Stimulated activated CD4-positive, alpha-beta T cell treated with anti-CD3 and anti-CD28 coated beads, Interleukin-1b, Interleukin-23, amount 100 ng/mL, for 24 hours (primary cell): ENCODE results near the gene CEP192.
"Not testable (repeated sequence)": the region's sequence is repeated elsewhere in the genome, so short reads cannot be mapped to it uniquely, and the experiment has no call there.

Experiments used
- DNase-seq, 4 experiments: peaks; one replicate each; pipeline ENCODE4 v3.0.0-alpha.2; 2020; ENCODE audit warnings: low read depth in 4 of 4, low spot score in 1 of 4

Gene CEP192

DNA sequence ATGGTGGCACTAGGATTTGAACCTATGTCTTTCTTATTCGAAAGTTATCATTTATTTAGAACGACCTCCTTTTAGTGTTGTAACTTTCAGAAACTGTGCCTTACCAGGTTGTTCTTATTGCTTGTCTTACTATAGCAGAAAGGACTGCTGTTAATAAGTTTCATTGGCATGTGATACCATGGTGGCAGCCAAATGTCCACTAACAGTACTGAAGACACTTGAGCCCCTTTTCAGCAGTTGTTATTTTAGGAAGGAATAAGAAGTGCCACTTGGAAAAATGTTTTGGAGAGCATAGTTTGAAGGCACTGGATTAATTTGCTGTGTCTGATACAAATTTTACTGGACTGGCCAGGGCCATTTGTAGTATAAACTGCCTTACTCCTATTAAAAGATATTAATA is 37.7 kb downstream of the CEP192 start:
- DNase-seq, result no peak

DNA sequence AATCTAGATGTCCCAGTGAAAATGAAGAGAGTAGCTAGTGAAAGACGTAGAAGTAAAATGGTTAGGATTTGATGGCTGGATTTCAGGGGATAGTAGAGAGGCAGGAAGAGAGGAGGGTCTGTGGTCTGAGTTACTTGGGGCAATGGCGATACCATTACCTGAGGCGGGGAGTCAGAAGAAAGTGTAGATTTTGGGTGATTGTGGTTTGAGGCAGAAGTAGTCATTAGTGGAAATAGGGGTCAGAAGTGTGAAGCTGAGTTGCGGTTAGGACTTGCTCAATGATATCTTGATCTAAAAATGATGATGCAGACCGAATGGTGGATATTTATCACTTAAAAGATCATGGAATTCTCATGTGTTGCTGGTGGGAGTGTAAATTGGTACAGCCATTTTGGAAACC is 41.0 kb downstream of the CEP192 start:
- DNase-seq, result no peak

DNA sequence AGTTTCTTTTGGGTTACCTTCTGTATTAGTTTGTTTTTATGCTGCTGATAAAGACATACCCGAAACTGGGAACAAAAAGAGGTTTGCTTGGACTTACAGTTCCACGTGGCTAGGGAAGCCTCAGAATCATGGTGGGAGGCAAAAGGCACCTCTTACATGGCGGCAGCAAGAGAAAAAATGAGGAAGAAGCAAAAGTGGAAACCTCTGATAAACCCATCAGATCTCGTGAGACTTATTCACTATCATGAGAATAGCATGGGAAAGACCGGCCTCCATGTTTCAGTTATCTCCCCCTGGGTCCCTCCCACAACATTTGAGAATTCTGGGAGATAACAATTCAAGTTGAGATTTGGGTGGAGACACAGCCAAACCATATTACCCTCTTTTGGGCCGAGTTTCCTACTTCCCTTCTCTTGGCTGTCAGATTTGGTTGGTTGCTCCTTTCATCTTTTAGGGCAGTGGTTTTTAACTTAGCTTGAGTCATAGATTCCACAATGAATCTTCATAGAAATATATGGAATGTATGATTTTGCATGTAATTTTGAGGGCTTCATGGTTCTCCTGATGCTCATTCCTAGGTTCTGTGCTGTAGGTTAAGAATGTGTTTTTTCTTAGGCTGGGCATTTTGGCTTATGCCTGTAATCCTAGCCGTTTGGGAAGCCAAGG is 44.2 kb downstream of the CEP192 start:
- no peak for DNase-seq

DNA sequence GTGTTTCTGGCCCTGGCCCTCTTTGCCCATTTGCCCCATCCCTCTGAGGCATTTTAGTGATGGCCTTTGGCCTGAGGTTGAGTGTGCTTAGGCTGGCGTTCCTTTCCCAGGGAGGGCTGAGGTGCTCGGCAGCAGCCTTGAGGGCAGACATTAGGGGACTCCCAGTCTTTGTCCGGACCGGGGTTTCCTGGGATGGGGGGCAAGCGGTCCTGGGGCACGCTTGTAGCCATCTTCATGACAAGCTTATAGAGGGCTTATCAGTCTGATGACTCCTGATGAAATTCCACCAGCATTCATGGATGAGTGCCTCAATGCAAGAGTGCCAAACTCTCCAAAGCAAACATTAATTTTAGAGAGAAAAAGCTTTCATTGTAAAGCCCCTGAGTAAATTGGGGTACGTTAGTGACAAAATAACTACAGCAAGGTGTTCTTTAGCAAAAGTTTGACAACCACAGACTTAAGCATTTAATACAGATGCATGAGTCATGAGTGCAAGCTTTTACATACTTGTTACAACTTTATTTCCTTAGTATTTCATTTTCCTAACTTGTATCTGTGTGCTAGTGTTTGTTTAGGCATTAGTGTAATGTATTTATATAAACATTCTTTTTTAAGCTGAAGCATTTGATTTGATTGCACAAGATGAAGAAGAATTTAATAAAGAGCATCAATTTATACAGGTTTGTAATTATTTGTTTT is 45.6 kb downstream of the CEP192 start:
- no peak for DNase-seq

DNA sequence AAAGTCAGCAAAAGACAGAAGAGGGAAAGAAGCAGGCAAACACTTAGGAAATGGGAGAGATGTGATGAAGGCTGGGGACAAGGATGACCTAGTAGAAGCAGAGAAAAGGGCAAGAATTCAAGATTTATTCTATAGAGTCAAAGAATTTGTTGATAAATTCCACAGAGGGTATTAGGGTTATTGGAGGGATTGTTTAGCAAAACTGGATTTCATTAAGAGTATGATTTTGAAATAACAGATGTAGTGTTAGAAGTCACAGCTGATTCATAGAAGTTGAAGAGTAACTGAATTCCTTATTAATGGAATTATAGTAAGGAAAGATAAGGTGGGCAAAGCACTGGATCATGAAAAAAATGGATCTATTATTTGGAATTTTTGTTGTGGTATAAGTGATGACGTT is 48.6 kb downstream of the CEP192 start:
- DNase-seq, result no peak

DNA sequence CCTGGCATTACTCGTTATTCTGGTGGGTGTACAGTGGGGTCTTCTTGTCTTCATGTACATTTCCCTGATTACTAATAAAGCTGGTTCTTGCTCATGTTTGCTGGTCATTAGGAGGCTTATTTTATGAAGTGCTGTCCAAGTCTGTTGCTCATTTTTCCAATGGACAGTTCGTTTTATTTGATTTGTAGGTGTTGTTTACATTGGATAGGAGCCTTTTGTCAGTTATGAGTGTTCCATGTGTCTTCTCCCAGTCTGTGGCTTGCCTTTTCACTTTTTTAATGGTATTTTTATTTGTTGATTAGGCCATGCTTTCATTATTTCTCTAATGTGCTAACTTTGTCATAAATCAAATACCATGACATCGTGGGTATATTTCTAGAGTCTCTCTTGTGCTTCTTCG is 51.9 kb downstream of the CEP192 start:
- no peak for DNase-seq

DNA sequence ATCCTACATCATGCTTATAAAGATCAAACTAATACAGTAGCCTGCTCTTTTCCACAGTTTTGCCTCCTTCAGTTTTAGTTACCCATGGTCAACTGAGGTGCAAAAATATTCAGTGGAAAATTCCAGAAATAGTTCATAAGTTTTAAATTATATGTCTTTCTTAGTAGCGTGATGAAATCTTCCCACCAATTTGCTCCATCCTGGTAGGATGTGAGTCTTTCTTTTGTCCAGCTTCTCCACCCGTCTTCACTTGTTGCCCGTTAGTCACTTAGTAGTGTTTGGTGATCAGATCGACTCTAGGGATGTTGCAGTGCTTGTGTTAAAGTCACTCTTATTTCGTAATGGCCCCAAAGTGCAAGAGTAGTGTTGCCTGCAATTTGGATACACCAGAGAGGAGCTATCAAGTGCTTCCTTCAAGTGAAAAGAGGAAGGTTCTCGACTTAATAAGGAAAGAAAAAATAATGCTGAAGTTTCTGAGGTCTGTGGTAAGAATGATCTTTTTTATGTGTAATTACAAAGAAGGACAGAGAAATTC is 57.0 kb downstream of the CEP192 start:
- DNase-seq, result no peak

DNA sequence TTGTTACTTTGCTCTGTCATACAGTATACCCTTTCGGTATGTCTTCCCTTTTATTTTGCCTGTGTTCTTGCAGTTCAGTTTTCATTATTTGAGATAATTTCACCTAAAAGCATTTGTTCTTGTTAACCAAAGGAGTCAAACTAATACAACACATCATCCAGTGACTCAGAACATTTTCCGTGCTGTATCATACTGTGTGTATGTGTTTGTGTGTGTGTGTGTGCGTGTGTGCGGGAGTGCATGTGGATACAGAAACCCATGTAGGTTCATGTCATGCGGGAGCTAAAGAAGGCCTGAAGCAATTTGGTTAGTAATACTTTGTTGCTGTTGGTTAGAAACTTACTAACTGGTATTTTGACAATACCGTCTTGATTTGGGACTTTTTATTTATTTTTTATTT is 60.0 kb downstream of the CEP192 start:
- DNase-seq, result peak in 1 of 4 experiments; percentile 11

DNA sequence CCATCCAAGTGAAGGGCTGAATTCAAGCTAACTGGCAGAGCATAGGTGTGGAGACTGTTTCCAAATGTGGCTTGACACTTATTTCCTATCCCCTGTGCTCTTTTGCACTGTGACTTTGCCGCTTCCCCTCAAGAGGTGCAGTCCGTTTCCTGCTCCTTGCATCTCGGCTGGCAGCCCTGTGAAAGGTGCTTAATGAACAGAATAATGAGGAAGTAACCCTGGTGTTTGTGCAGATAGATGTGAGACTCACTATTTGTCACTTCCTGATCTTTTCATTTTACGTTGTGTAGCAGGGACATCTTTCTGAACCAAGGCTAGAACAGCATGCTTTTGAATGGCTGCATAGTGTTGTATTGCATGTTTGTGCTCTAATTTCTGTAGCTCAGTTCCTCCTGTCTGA is 60.8 kb downstream of the CEP192 start:
- DNase-seq, result no peak

DNA sequence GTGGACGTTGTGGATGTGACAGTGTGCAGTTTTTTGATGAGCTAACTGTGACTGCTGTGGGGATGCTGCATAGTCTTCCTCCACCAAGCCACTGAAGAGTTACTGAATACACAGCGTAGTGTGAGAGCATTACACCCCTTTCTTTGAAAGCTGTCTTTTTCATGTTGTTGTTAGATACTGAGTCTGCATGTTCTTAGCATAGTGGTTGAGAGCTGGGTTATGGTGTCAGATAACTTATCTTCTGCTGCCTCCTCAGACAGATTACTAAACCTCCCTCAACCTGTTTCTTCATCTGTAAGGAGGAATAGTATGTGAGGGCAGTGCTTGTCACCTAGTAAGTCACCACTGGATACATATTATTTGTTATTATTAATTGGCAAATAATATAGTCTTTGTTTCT is 63.2 kb downstream of the CEP192 start:
- DNase-seq, result no peak

DNA sequence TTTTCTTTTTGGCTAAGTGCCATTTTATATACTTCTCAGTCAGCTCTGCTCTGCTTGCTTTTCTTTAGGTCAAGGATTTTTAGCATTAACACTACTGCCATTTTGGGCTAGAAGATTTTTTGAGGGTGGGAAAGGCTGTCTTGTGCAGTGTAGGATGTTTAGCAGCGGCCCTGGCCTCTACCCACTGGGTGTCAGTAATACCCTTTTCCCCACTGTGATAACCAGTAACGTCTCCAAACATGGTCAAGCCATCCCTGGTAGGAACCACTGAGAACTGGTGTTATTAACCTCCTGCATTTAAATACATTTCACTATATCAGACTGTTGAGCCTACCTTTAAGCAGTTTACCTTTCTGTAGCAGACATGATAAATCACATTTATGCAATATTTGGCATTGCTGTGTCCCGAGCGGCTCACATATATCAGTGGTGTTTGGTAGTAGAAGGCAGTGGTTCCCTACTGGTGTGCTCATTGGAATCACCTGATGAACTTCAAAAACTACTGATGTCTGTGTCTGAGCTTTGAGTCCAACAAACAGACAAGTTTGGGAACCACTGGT is 70.5 kb downstream of the CEP192 start:
- DNase-seq, result no peak

DNA sequence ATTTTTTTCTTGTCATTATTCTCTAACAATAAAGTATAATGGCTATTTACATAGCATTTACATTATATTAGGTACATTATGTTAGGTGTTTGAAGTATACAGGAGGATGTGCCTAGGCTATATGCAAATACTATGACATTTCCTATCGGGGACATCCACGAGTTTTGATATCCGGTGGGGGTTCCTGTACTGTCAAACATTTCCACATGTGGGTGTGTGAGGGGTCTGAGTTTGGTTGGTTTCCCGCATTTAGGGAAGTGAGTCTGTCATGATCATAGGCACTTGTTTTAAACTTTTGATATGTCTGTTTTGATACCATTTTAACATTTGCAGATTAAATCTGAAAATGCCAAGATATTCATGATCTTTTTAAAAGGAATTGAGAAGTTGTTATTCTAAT is 76.0 kb downstream of the CEP192 start:
- DNase-seq, result no peak

DNA sequence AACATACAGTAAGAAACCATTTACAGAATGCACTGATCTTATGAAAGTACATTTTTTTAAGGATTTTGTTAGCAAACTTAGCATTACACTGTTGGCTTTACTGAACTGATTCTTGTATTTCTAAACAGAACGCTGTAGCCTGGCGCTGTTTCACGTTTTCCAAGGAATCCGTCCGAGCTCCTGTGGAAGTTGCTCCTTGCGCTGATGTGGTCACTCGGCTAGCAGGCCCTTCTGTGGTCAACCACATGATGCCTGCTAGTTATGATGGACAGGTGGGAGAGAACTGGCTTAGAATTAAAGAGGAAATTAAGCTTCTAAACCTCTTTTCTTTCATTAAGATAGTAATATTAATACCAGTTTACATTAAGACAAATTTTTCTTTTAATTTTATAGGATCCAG is 76.8 kb downstream of the CEP192 start:
- no peak for DNase-seq

DNA sequence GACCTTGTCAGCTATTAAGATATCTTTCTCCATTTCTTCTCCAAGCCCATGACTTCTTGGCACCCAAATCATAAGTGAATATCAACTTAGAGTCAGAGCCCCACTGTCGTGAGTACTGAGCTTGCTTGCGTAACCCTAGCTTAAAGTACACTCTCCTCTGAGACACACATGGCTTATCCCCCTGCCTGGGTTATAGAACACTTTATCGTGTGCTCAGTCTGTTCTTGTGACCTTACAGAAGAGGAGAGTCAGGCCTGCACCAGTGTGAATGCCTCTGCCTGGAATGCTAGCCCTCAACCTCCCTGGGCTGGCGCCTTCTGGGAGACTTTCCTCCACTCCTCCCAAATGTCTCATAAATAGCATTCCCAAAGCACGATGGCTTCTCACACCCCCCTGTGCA is 79.3 kb downstream of the CEP192 start:
- DNase-seq, result no peak

DNA sequence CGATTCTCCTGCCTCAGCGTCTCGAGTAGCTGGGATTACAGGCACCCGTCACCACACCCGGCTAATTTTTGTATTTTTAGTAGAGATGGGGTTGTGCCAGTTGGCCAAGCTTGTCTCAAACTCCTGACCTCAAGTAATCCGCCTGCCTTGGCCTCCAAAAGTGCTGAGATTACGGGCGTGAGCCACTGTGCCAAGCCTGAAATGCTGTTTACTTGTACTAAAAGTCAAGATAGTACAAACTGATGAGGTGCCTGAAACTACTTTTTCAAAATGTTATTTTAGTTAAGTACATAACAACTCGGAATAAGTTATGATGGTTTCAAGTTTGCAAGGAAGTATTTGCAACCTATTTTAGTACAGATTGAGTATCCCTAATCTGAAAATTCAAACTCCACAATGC is 85.7 kb downstream of the CEP192 start:
- DNase-seq, result no peak

DNA sequence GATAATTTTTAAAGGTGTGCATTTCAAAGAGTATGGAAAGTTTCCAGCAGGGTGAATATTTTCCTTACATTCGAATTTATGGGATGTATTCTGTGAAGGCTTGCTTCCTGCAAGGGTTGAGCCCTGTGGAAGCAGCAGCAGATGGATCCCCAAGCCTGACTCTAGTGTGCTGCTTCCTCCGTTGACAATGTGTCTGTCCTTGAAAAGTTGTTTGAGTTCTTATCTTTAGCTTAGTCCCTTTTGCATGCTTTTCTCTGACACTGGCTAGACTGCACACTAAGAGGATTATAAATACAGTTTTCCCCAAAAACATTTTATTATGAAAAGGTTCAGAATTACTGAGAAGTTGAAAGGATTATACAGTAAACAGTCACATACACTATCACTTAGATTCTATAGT is 86.3 kb downstream of the CEP192 start:
- DNase-seq, result no peak

DNA sequence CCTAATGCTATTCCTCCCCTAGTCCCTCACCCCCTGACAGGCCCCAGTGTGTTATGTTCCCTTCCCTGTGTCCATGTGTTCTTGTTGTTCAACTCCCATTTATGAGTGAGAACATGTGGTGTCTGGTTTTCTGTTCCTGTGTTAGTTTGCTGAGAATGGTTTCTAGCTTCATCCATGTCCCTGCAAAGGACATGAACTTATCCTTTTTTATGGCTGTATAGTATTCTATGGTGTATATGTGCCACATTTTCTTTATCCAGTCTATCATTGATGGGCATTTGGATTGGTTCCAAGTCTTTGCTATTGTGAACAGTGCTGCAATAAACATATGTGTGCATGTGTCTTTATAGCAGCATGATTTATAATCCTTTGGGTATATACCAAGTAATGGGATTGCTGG is 86.9 kb downstream of the CEP192 start:
- DNase-seq, result not testable (repeated sequence)

DNA sequence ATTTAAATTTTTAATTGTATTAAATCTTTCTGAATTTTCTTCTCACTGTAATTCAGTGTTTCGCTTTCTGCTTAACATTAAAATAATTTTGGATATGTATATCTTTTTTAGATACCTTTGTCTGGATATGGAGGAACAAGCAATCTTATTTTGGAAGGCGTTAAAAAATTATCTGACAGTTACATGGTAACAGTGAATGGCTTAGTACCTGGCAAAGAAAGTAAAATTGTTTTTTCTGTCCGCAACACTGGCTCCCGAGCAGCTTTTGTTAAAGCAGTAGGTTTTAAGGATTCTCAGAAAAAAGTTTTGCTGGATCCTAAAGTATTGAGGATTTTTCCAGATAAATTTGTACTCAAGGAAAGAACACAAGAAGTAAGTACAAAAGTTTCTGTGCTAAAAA is 95.7 kb downstream of the CEP192 start:
- DNase-seq, result no peak

DNA sequence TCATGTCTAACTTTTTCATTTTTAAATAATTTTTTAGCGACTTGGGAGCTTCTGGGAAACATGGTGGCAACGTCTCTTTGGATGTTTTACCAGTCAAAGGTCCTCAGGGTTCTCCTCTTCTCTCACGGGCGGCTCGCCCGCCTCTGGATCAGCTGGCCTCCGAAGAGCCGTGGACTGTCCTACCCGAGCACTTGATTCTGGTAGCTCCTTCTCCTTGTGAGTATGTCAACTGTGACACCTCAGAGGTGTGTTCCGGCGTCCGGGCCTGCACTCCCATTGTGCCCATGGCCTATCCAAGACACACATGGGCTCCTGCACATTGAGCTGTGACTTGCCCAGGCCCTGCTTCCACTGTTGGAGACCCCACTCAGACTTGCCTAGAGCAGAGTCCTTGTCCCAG is 104.3 kb downstream of the CEP192 start:
- DNase-seq, result no peak

DNA sequence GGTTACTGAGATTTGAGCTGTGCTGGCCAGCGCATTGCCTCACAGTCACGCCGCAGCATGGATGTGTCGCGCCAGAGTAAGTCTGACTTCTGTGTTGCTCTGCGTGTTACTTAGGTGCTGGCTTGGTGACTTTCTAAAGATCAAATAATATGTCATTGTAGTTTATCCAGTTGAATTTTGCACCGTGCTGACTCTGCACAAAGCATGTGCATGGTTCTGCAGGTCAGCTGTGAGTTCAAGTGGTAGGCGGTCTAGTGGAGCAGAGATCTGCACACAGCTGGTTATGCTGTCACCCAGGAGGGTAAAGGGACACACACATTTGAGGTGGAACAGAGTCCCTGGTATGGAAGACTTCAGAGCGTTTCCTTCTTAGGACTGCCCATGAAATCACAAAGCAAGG is 105.1 kb downstream of the CEP192 start:
- no peak for DNase-seq

DNA sequence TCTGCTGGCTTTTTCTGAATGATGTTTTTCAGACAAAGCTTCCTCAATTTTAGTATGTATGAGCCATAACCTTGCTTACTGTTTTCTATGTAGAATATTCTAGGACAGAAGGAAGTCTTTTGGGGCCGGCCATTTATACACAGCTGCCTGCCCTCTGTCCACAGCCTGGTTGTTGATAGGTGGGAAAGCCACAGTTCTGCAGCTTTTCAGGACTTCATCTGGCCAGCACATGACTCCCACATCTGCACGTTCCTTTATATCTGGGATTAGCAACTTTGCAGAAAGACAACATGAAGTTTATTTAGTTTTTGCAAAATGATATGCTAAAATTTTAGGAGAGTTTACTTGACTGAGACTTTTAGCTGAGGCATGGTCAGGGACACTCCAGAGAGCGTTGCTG is 105.6 kb downstream of the CEP192 start:
- no peak for DNase-seq

DNA sequence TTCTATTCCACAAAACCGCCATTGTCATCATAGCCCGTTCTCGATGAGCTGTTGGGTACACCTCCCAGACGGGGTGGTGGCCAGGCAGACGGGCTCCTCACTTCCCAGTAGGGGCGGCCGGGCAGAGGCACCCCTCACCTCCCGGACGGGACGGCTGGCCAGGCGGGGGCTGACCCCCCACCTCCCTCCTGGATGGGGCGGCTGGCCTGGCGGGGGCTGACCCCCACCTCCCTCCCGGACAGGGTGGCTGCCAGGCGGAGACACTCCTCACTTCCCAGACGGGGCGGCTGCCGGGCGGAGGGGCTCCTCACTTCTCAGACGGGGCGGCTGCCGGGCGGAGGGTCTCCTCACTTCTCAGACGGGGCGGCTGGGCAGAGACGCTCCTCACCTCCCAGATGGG is 106.9 kb downstream of the CEP192 start:
- DNase-seq, result not testable (repeated sequence)

DNA sequence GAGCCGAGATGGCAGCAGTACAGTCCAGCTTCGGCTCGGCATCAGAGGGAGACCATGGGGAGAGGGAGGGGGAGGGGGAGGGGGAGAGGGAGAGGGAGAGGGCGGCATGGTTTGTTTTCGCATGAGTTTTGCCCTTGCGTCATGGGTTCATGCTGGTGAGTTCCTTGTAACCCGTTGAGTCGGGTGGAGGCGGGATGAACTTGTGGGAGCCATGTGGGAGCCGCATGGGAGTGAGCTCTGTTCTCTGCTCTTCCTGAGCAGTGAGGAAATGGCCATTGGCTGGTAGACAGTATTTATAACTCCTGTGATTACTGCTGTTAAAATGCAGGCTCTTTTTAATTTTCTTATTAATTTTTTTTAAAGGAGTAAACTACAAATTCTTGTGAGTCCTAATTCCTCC is 108.0 kb downstream of the CEP192 start:
- DNase-seq, result no peak
